SK-N-SH (cell line): ENCODE results near the gene PPP1CA. TPM values are rescaled to one million over a fixed set of nuclear protein-coding genes. Genes with fewer than 3 reads are reported as not detected.

ENCODE experiments used
- ELF1 ChIP-seq: IDR thresholded peaks from 2 replicates; pipeline ENCODE4 v1.4.0; 2012
- EP300 ChIP-seq, 2 experiments: IDR thresholded peaks; 2 replicates each; pipeline versions ENCODE4 v1.4.0 to v1.6.1; 2012; ENCODE audit warnings: borderline replicate concordance in 1 of 2, low read depth in 1 of 2, low read length in 1 of 2
- EZH2phosphoT487 ChIP-seq: fragments of 200-600 bp; sonication (generic); IDR thresholded peaks from 2 replicates; pipeline ENCODE4 v1.6.1; 2017; ENCODE audit warnings: low read depth, mixed run types, mild to moderate bottlenecking, antibody characterized with exemption, moderate library complexity, borderline replicate concordance
- FOSL2 ChIP-seq: IDR thresholded peaks from 2 replicates; pipeline ENCODE4 v1.4.0; 2012; ENCODE audit warnings: low read depth, mild to moderate bottlenecking, moderate library complexity, borderline replicate concordance
- GABPA ChIP-seq: IDR thresholded peaks from 2 replicates; pipeline ENCODE4 v1.4.0; 2012; ENCODE audit warnings: low read depth, mild to moderate bottlenecking
- GATA2 ChIP-seq: sonication (generic); formaldehyde crosslinking; IDR thresholded peaks from 2 replicates; pipeline ENCODE4 v1.5.0; 2020; ENCODE audit warnings: mild to moderate bottlenecking, missing genetic modification reagents
- IRF3 ChIP-seq: fragments of 150-350 bp; IDR thresholded peaks from 2 replicates; pipeline ENCODE4 v1.6.1; 2016; ENCODE audit warnings: mild to moderate bottlenecking, low read depth, low read length
- JUND ChIP-seq: IDR thresholded peaks from 2 replicates; pipeline ENCODE4 v1.4.0; 2012
- MXI1 ChIP-seq: IDR thresholded peaks from 2 replicates; pipeline ENCODE4 v1.6.1; 2012; ENCODE audit warnings: mild to moderate bottlenecking, low read depth, low read length, improper control_type of control experiment
- NFIC ChIP-seq: IDR thresholded peaks from 2 replicates; pipeline ENCODE4 v1.4.0; 2012; ENCODE audit warnings: borderline replicate concordance
- RAD21 ChIP-seq: IDR thresholded peaks from 2 replicates; pipeline ENCODE4 v1.6.1; 2012; ENCODE audit warnings: mild to moderate bottlenecking, low read length
- REST ChIP-seq: IDR thresholded peaks from 2 replicates; pipeline ENCODE4 v1.6.1; 2012; ENCODE audit warnings: mild to moderate bottlenecking, low read depth, low read length, moderate library complexity
- RFX5 ChIP-seq: IDR thresholded peaks from 2 replicates; pipeline ENCODE4 v1.6.1; 2012; ENCODE audit warnings: mild to moderate bottlenecking, improper control_type of control experiment, low read length
- SMC3 ChIP-seq: IDR thresholded peaks from 2 replicates; pipeline ENCODE4 v1.6.1; 2012; ENCODE audit warnings: low read depth, low read length, improper control_type of control experiment
- TCF12 ChIP-seq: IDR thresholded peaks from 2 replicates; pipeline ENCODE4 v1.4.0; 2012
- YY1 ChIP-seq: IDR thresholded peaks from 2 replicates; pipeline ENCODE4 v1.4.0; 2012; ENCODE audit warnings: low read depth, mild to moderate bottlenecking
- polyA plus RNA-seq, 3 experiments: library from polyadenylated mRNA; depleted of rRNA; stranded (reverse); fragments of >200 nt; gene quantifications; 2 replicates each; pipeline ENCODE4 v1.2.3, GENCODE V29; 2012
- TF ChIP-seq, protein P1 (sequence below): fragments of 150-350 bp; IDR thresholded peaks from 2 replicates; pipeline ENCODE4 v1.6.1; 2017; ENCODE audit warnings: antibody characterized with exemption, low read length, low read depth, borderline replicate concordance

Gene PPP1CA
- polyA plus RNA-seq, 1 of the 3 experiments (the other 2 are of a cell fraction), result 261 TPM

- no peak for TF ChIP-seq EP300 (IDR thresholded peaks at IDR 0.05; ENCODE audit: borderline replicate concordance in 1 of 2, low read depth in 1 of 2, low read length in 1 of 2)
- TF ChIP-seq NFIC, result no peak
- TF ChIP-seq ELF1, result 0 out of 2 replicates have a peak, but pooled peaks have one; percentile 37
- TF ChIP-seq, protein P1, sequence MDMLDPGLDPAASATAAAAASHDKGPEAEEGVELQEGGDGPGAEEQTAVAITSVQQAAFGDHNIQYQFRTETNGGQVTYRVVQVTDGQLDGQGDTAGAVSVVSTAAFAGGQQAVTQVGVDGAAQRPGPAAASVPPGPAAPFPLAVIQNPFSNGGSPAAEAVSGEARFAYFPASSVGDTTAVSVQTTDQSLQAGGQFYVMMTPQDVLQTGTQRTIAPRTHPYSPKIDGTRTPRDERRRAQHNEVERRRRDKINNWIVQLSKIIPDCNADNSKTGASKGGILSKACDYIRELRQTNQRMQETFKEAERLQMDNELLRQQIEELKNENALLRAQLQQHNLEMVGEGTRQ, result no peak
- no peak for TF ChIP-seq IRF3
- no peak for TF ChIP-seq SMC3
- no peak for TF ChIP-seq YY1
- TF ChIP-seq GATA2, result no peak
- no peak for TF ChIP-seq REST
- TF ChIP-seq EZH2phosphoT487, result no peak
- TF ChIP-seq FOSL2, result peak; percentile 63; the same call in 1 of the 2 replicates
- no peak for TF ChIP-seq RFX5
- TF ChIP-seq TCF12, result no peak
- no peak for TF ChIP-seq MXI1
- TF ChIP-seq JUND, result peak; percentile 35; the same call in 1 of the 2 replicates
- TF ChIP-seq GABPA, result peak; percentile 48
- TF ChIP-seq RAD21, result no peak
Observed at GRCh38 chr11:67354075-67355022, 47.3 kb downstream of the PPP1CA start (continued).
